ENCODE results near the gene MRPS18A. TPM values are rescaled to one million over a fixed set of nuclear protein-coding genes. Genes with fewer than 3 reads are reported as not detected.

Gene MRPS18A
- total and polyA plus RNA-seq, 2 donors (not counting 1 experiment from before 2014, with no cell fraction given) = 39.6 to 46.3 TPM

GRCh38 chr6:43648248-43648647 lies 39.3 kb downstream of the MRPS18A start:
- Histone ChIP-seq H3K9me3 (ENCODE audit: control extremely low read depth in 1 of 3, control insufficient read depth in 2 of 3, insufficient read depth in 1 of 3, low read length in 2 of 3) (no peaks in the 10 kb centered on the region), H3K27me3 (replicated peaks in 1 of 4; ENCODE audit: control extremely low read depth in 1 of 4, control insufficient read depth in 3 of 4, insufficient read depth in 4 of 4, low read length in 3 of 4) (no peaks in the 10 kb centered on the region), H3K4me2 (replicated peaks; ENCODE audit: low read depth, low read length, poor library complexity, severe bottlenecking) (no peak overlapping the region), H3K27ac (ENCODE audit: low read length in 2 of 2) (no peak overlapping the region), H3K4me1 (ENCODE audit: control insufficient read depth in 2 of 2, insufficient read depth in 2 of 2, low read length in 2 of 2) (peaks cover 4 to 12% of the 10 kb centered on the region in 2 donors), H2AFZ (ENCODE audit: insufficient read depth, low read depth, low read length, poor library complexity, severe bottlenecking) (no peak overlapping the region), H3K79me2 (ENCODE audit: control insufficient read depth, insufficient read depth, low read length) (no peaks in the 10 kb centered on the region), H3K9ac (ENCODE audit: low read length) (no peak overlapping the region), H3K4me3 (ENCODE audit: control extremely low read depth in 1 of 5, extremely low read depth in 1 of 5, insufficient read depth in 1 of 5, low read depth in 2 of 5, low read length in 4 of 5) (no peak overlapping the region), H3K36me3 (replicated peaks in 1 of 2; ENCODE audit: control extremely low read depth in 1 of 2, control insufficient read depth in 1 of 2, extremely low read depth in 1 of 2, insufficient read depth in 2 of 2, low read length in 1 of 2) (no peaks in the 10 kb centered on the region), H4K20me1 (ENCODE audit: control insufficient read depth, insufficient read depth, low read length, poor library complexity, severe bottlenecking) (no peaks in the 10 kb centered on the region)
- intact Hi-C loops (cut with micrococcal nuclease) = no loop called here
- WGBS (ENCODE audit: insufficient coverage) = 100% methylated on average over 1 of the region's 2 CpGs
- ChIA-PET POLR2A (no interaction called here), CTCF (interaction anchor here (0.7 to 1.9 kb wide), 4 partner anchors 12 to 121 kb away, joined by 3 to 6 read pairs (median 4); partner anchors contain the start of gene VEGFA)
- Mint-ChIP-seq H3K9me3 (ENCODE audit: insufficient read depth) (no peaks in the 10 kb centered on the region), H3K4me1 (peaks cover 16% of the 10 kb centered on the region), H3K27me3 (no peaks in the 10 kb centered on the region), H3K27ac (no peak overlapping the region), H3K4me3 (no peak overlapping the region)
- DNase-seq (no peak), ATAC-seq (ENCODE audit: low read depth) (no peak)
- TF ChIP-seq CTCF (IDR thresholded peaks at IDR 0.05) (no peak), EZH2 (IDR thresholded peaks at IDR 0.05; ENCODE audit: borderline replicate concordance, insufficient read depth, low read depth, low read length, poor library complexity, severe bottlenecking) (no peak)

- no peaks in the 10 kb centered on the region for H3K9me3 Mint-ChIP-seq (ENCODE audit: insufficient read depth)
- intact Hi-C loops (cut with micrococcal nuclease) = no loop called here
- DNase-seq (no peak), ATAC-seq (ENCODE audit: low read depth) (no peak)
- H3K4me1 Mint-ChIP-seq = peaks cover 16% of the 10 kb centered on the region
- Histone ChIP-seq H3K27me3 (replicated peaks in 1 of 4; ENCODE audit: control extremely low read depth in 1 of 4, control insufficient read depth in 3 of 4, insufficient read depth in 4 of 4, low read length in 3 of 4) (no peaks in the 10 kb centered on the region), H4K20me1 (ENCODE audit: control insufficient read depth, insufficient read depth, low read length, poor library complexity, severe bottlenecking) (no peaks in the 10 kb centered on the region), H2AFZ (ENCODE audit: insufficient read depth, low read depth, low read length, poor library complexity, severe bottlenecking) (no peak overlapping the region), H3K9me3 (ENCODE audit: control extremely low read depth in 1 of 3, control insufficient read depth in 2 of 3, insufficient read depth in 1 of 3, low read length in 2 of 3) (no peaks in the 10 kb centered on the region), H3K4me1 (ENCODE audit: control insufficient read depth in 2 of 2, insufficient read depth in 2 of 2, low read length in 2 of 2) (peaks cover 4 to 12% of the 10 kb centered on the region in 2 donors), H3K4me2 (replicated peaks; ENCODE audit: low read depth, low read length, poor library complexity, severe bottlenecking) (no peak overlapping the region), H3K9ac (ENCODE audit: low read length) (no peak overlapping the region), H3K36me3 (replicated peaks in 1 of 2; ENCODE audit: control extremely low read depth in 1 of 2, control insufficient read depth in 1 of 2, extremely low read depth in 1 of 2, insufficient read depth in 2 of 2, low read length in 1 of 2) (peaks cover 0 to 1% of the 10 kb centered on the region in 2 experiments), H3K27ac (ENCODE audit: low read length in 2 of 2) (no peak overlapping the region), H3K79me2 (ENCODE audit: control insufficient read depth, insufficient read depth, low read length) (no peaks in the 10 kb centered on the region), H3K4me3 (ENCODE audit: control extremely low read depth in 1 of 5, extremely low read depth in 1 of 5, insufficient read depth in 1 of 5, low read depth in 2 of 5, low read length in 4 of 5) (no peak overlapping the region)
- TF ChIP-seq EZH2 (IDR thresholded peaks at IDR 0.05; ENCODE audit: borderline replicate concordance, insufficient read depth, low read depth, low read length, poor library complexity, severe bottlenecking) (no peak), CTCF (IDR thresholded peaks at IDR 0.05) (no peak)
- no CpG with 5 or more reads among the region's 3 CpGs for WGBS (ENCODE audit: insufficient coverage)
- POLR2A ChIA-PET = no interaction called here
- H3K4me3 Mint-ChIP-seq = no peak overlapping the region
- CTCF ChIA-PET = interaction anchor here (0.6 to 1.9 kb wide), 5 partner anchors 11 to 592 kb away, joined by 3 to 6 read pairs (median 4); partner anchors contain the start of gene VEGFA
- H3K27me3 Mint-ChIP-seq = no peaks in the 10 kb centered on the region
- no peak overlapping the region for H3K27ac Mint-ChIP-seq
These were observed 40.0 kb downstream of the MRPS18A start for GRCh38 chr6:43647613-43648012.

All from B cell (primary cell).